HepG2 (cell line): ENCODE results near the gene ZNF345. TPM values are rescaled to one million over a fixed set of nuclear protein-coding genes. Genes with fewer than 3 reads are reported as not detected.
A peak's percentile ranks its signal among the peaks of the same experiment; 100 is the strongest.

Experiments used
- ARNT ChIP-seq: fragments of 450-650 bp; IDR thresholded peaks from 2 replicates; pipeline ENCODE4 v1.6.1; 2017
- CREBL2 ChIP-seq: sonication (generic); formaldehyde crosslinking; IDR thresholded peaks from 2 replicates; pipeline ENCODE4 v1.8.1; 2023; ENCODE audit warnings: missing genetic modification reagents, mild to moderate bottlenecking, borderline replicate concordance
- E2F2 ChIP-seq: sonication (generic); formaldehyde crosslinking; IDR thresholded peaks from 2 replicates; pipeline ENCODE4 v1.4.0; 2020; ENCODE audit warnings: missing genetic modification reagents, borderline replicate concordance
- GATAD2A ChIP-seq: IDR thresholded peaks from 2 replicates; pipeline ENCODE4 v1.6.1; 2016
- GFI1 ChIP-seq: sonication (generic); formaldehyde crosslinking; IDR thresholded peaks from 2 replicates; pipeline ENCODE4 v1.5.0; 2020; ENCODE audit warnings: missing genetic modification reagents, mild to moderate bottlenecking, borderline replicate concordance
- GZF1 ChIP-seq: sonication (generic); formaldehyde crosslinking; IDR thresholded peaks from 2 replicates; pipeline ENCODE4 v1.5.1; 2020; ENCODE audit warnings: mild to moderate bottlenecking, missing genetic modification reagents
- HCFC1 ChIP-seq: fragments of 150-350 bp; IDR thresholded peaks from 2 replicates; pipeline ENCODE4 v1.6.1; 2014; ENCODE audit warnings: low read depth, low read length
- HNRNPH1 ChIP-seq: fragments of 200-400 bp; formaldehyde crosslinking; optimal IDR thresholded peaks from 2 replicates; pipeline ENCODE3; 2017; ENCODE audit warnings: mild to moderate bottlenecking, low read depth, low read length
- KDM6A ChIP-seq: IDR thresholded peaks from 2 replicates; pipeline ENCODE4 v1.6.1; 2016; ENCODE audit warnings: low read depth
- NFKBIZ ChIP-seq: IDR thresholded peaks from 2 replicates; pipeline ENCODE4 v1.6.1; 2018; ENCODE audit warnings: missing genetic modification reagents, missing compliant biosample characterization
- SAP130 ChIP-seq: IDR thresholded peaks from 2 replicates; pipeline ENCODE4 v1.6.1; 2016; ENCODE audit warnings: low read depth
- SMAD1 ChIP-seq: sonication (generic); formaldehyde crosslinking; IDR thresholded peaks from 2 replicates; pipeline ENCODE4 v1.4.0; 2020; ENCODE audit warnings: missing genetic modification reagents, low read depth, mild to moderate bottlenecking, borderline replicate concordance
- SMAD3 ChIP-seq: sonication (generic); formaldehyde crosslinking; IDR thresholded peaks from 2 replicates; pipeline ENCODE4 v1.4.0; 2020; ENCODE audit warnings: missing genetic modification reagents
- SRF ChIP-seq: IDR thresholded peaks from 2 replicates; pipeline ENCODE4 v1.6.1; 2011; ENCODE audit warnings: mild to moderate bottlenecking, low read depth, low read length, moderate library complexity
- ZBTB42 ChIP-seq: sonication (generic); formaldehyde crosslinking; IDR thresholded peaks from 2 replicates; pipeline ENCODE4 v1.5.0; 2020; ENCODE audit warnings: mild to moderate bottlenecking, missing genetic modification reagents
- ZNF18 ChIP-seq: sonication (generic); formaldehyde crosslinking; IDR thresholded peaks from 2 replicates; pipeline ENCODE4 v1.8.0; 2022; ENCODE audit warnings: mild to moderate bottlenecking, missing genetic modification reagents; ENCODE audit not compliant: insufficient replicate concordance
- ZNF687 ChIP-seq: sonication (generic); formaldehyde crosslinking; IDR thresholded peaks from 2 replicates; pipeline ENCODE4 v1.5.1; 2020; ENCODE audit warnings: mild to moderate bottlenecking, missing genetic modification reagents, moderate library complexity
- polyA plus RNA-seq, 8 experiments: library from polyadenylated mRNA; depleted of rRNA in 3 of 8; stranded (reverse) in 7 of 8; unstranded in 1 of 8; fragments of >200 nt; fragmentation: Illumina TruSeq in 4 of 8; extraction: Trizol in 4 of 8; gene quantifications; 2 replicates each; pipeline versions ENCODE4 v1.2.1 to v1.2.3, GENCODE V29; 2011 to 2016; ENCODE audit warnings: low read depth in 4 of 8, missing spikeins in 1 of 8, mixed read lengths in 1 of 8; ENCODE audit not compliant: insufficient read depth in 1 of 8
- total RNA-seq, 5 experiments: library from RNA; depleted of rRNA; stranded (reverse); fragments of >200 nt; fragmentation: Illumina TruSeq; extraction: Trizol; gene quantifications; 2 replicates each; pipeline ENCODE4 v1.2.3, GENCODE V29; 2016; ENCODE audit warnings: low read depth in 1 of 5
- TF ChIP-seq, protein P1 (sequence below): sonication (generic); formaldehyde crosslinking; IDR thresholded peaks from 2 replicates; pipeline ENCODE4 v1.4.0; 2020; ENCODE audit warnings: missing genetic modification reagents, borderline replicate concordance

The ZNF345 gene
- total and polyA plus RNA-seq, 2 of the 13 experiments (the other 11 are each of a cell fraction or from before 2014, with no cell fraction given): 2.6 to 2.9 TPM

GRCh38 chr19:36849701-36850558, 746 bp upstream of the ZNF345 start (continued):
- peak; percentile 74 for TF ChIP-seq ZNF687 (CRISPR knock-in tag)
- TF ChIP-seq SAP130 (CRISPR knock-in tag): peak; percentile 75; the same call in 1 of the 2 replicates
- TF ChIP-seq SRF: no peak
- TF ChIP-seq ZNF18 (CRISPR knock-in tag): no peak
- no peak for TF ChIP-seq GZF1 (CRISPR knock-in tag)
- no peak for TF ChIP-seq ZBTB42 (CRISPR knock-in tag)
- no peak for TF ChIP-seq E2F2 (CRISPR knock-in tag)
- no peak for TF ChIP-seq GATAD2A (CRISPR knock-in tag)
- peak; percentile 85 for TF ChIP-seq HCFC1
- TF ChIP-seq NFKBIZ (CRISPR knock-in tag): no peak
- no peak; the same call in 1 of the 2 replicates for TF ChIP-seq CREBL2 (CRISPR knock-in tag)
- TF ChIP-seq HNRNPH1: no peak
- no peak for TF ChIP-seq KDM6A (CRISPR knock-in tag)
- no peak for TF ChIP-seq SMAD3
- no peak for TF ChIP-seq ARNT
- TF ChIP-seq, protein P1, sequence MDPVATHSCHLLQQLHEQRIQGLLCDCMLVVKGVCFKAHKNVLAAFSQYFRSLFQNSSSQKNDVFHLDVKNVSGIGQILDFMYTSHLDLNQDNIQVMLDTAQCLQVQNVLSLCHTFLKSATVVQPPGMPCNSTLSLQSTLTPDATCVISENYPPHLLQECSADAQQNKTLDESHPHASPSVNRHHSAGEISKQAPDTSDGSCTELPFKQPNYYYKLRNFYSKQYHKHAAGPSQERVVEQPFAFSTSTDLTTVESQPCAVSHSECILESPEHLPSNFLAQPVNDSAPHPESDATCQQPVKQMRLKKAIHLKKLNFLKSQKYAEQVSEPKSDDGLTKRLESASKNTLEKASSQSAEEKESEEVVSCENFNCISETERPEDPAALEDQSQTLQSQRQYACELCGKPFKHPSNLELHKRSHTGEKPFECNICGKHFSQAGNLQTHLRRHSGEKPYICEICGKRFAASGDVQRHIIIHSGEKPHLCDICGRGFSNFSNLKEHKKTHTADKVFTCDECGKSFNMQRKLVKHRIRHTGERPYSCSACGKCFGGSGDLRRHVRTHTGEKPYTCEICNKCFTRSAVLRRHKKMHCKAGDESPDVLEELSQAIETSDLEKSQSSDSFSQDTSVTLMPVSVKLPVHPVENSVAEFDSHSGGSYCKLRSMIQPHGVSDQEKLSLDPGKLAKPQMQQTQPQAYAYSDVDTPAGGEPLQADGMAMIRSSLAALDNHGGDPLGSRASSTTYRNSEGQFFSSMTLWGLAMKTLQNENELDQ: no peak
- 0 out of 2 replicates have a peak, but pooled peaks have one; percentile 38 for TF ChIP-seq SMAD1 (CRISPR knock-in tag)
- no peak for TF ChIP-seq GFI1 (CRISPR knock-in tag)
